ENCODE measurements around the gene CELF2.

DNA sequence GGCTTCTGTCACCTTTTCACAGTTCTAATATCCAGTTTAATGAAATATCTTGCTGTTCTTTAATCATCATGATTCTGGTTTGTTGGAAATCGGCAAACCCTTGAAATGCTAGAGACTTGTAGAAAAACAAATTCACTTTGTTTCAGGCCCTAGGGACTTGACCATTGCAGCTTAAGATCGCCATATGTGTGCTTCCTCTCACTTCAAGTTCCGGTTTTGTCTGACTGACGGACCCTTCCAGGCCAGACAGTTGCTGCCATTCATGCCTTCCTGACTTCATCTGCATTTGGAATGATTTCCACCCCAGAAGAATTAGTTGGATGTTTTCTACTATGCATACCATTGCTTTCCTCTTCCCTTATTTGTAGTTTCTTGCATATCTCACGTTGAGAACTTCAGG is 125.6 kb downstream of the CELF2 start:
- TF ChIP-seq, protein P1, sequence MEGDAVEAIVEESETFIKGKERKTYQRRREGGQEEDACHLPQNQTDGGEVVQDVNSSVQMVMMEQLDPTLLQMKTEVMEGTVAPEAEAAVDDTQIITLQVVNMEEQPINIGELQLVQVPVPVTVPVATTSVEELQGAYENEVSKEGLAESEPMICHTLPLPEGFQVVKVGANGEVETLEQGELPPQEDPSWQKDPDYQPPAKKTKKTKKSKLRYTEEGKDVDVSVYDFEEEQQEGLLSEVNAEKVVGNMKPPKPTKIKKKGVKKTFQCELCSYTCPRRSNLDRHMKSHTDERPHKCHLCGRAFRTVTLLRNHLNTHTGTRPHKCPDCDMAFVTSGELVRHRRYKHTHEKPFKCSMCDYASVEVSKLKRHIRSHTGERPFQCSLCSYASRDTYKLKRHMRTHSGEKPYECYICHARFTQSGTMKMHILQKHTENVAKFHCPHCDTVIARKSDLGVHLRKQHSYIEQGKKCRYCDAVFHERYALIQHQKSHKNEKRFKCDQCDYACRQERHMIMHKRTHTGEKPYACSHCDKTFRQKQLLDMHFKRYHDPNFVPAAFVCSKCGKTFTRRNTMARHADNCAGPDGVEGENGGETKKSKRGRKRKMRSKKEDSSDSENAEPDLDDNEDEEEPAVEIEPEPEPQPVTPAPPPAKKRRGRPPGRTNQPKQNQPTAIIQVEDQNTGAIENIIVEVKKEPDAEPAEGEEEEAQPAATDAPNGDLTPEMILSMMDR (IDR thresholded peaks at IDR 0.05): no peak
- no peak for TF ChIP-seq EP300 (IDR thresholded peaks at IDR 0.05; ENCODE audit: low read depth)
- no peak for TF ChIP-seq POLR2AphosphoS5 (IDR thresholded peaks at IDR 0.05)
- no peak for TF ChIP-seq POLR2A (IDR thresholded peaks at IDR 0.05)
